ENCODE measurements around the gene TTC7B. TPM values are rescaled to one million over a fixed set of nuclear protein-coding genes. Genes with fewer than 3 reads are reported as not detected.

The TTC7B gene
- total RNA-seq, 1 donor from 2014 or later: 20.6 TPM

DNA sequence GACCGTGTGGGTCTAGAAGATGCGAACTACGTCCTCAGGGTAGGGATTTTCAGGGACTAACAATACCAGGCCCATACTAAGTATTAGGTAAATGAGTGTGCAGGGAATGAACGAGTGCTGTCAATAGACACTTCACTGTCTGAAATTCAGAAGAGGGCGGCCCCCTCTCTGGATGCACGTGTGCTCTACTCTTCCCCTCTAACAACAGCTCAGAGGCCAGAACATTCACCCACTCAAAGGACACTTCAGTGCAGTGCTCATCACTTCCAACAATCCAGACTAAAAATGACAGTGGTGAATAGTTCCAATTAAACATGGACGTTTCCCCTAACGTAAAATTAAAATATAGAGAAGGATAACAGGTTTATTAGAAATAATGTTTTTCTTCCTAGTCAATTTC lies 219.5 kb downstream of the TTC7B start:
- Mint-ChIP-seq H3K27me3 (ENCODE audit: insufficient read depth, low read depth) (peaks cover 2% of the 10 kb centered on the region), H3K4me1 (peaks cover 23% of the 10 kb centered on the region), H3K9me3 (no peaks in the 10 kb centered on the region), H3K4me3 (no peak overlapping the region), H3K36me3 (peaks cover 2% of the 10 kb centered on the region), H3K27ac (no peak overlapping the region)
- no peak for DNase-seq (ENCODE audit: low spot score)
- Histone ChIP-seq H3K9ac (no peak overlapping the region), H3K4me1 (peaks cover 11% of the 10 kb centered on the region), H3K27me3 (no peaks in the 10 kb centered on the region), H3K9me3 (ENCODE audit: low read depth) (no peaks in the 10 kb centered on the region), H4K20me1 (ENCODE audit: low read depth) (no peaks in the 10 kb centered on the region), H3K4me2 (no peak overlapping the region), H3K79me2 (ENCODE audit: low read depth) (no peaks in the 10 kb centered on the region), H3F3A (ENCODE audit: low read depth) (no peaks in the 10 kb centered on the region), H3K4me3 (no peak overlapping the region), H3K27ac (no peak overlapping the region), H3K36me3 (no peaks in the 10 kb centered on the region), H2AFZ (replicated peaks) (no peak overlapping the region)
- TF ChIP-seq EZH2 (IDR thresholded peaks at IDR 0.05) (no peak), EZH2phosphoT487 (IDR thresholded peaks at IDR 0.05) (no peak)
- TF ChIP-seq, protein P1, sequence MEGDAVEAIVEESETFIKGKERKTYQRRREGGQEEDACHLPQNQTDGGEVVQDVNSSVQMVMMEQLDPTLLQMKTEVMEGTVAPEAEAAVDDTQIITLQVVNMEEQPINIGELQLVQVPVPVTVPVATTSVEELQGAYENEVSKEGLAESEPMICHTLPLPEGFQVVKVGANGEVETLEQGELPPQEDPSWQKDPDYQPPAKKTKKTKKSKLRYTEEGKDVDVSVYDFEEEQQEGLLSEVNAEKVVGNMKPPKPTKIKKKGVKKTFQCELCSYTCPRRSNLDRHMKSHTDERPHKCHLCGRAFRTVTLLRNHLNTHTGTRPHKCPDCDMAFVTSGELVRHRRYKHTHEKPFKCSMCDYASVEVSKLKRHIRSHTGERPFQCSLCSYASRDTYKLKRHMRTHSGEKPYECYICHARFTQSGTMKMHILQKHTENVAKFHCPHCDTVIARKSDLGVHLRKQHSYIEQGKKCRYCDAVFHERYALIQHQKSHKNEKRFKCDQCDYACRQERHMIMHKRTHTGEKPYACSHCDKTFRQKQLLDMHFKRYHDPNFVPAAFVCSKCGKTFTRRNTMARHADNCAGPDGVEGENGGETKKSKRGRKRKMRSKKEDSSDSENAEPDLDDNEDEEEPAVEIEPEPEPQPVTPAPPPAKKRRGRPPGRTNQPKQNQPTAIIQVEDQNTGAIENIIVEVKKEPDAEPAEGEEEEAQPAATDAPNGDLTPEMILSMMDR (IDR thresholded peaks at IDR 0.05): no peak

DNA sequence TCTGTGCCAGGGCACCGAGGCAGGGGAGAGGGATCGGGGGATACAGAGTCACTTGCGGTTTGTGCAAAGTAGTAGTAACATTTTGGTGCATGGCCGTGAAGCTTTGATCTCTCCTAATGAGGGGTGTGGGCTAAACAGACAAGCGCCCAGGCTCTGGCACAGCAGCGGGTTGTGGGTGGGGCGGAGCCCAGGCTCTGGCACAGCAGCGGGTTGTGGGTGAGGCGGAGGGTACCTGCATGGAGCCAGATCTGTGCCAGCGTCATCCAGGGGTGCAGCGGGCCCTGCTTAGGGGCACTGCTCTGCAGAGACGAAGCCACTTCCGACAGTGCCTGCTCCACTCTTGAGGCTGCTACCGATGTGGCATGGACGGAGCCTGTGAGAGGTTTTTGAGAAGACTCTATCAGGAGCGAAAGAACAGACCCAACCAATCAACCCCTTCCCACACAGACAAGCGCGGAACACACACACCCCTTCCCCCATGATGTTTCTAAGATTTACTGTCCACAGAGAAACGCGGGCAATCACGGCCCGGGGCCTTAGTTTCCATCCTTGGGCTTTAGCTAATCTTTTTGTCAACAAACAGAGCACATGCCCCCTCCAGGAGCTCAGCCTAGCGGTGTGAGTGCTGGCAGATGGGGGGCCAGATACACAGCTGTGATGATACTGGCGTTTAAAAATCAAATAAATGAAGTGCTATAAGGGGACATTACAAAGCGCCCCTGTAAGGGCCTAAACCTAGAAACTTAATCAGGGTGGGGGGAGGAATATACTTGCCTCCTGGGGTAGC lies 222.8 kb downstream of the TTC7B start:
- Mint-ChIP-seq H3K4me3 (no peak overlapping the region), H3K36me3 (peaks cover 2% of the 10 kb centered on the region), H3K27ac (peak overlapping the region; percentile 44), H3K4me1 (peaks cover 10% of the 10 kb centered on the region), H3K9me3 (no peaks in the 10 kb centered on the region), H3K27me3 (ENCODE audit: insufficient read depth, low read depth) (peaks cover 2% of the 10 kb centered on the region)
- H3K79me2 ChIP-seq (ENCODE audit: low read depth): no peaks in the 10 kb centered on the region
- peak overlapping the region; percentile 26 for H2AFZ ChIP-seq (replicated peaks)
- no peak overlapping the region for H3K4me2 ChIP-seq
- H3K27me3 ChIP-seq: no peaks in the 10 kb centered on the region
- H4K20me1 ChIP-seq (ENCODE audit: low read depth): no peaks in the 10 kb centered on the region
- no peaks in the 10 kb centered on the region for H3F3A ChIP-seq (ENCODE audit: low read depth)
- no peak overlapping the region for H3K4me3 ChIP-seq
- no peak for DNase-seq (ENCODE audit: low spot score)
- TF ChIP-seq EZH2 (IDR thresholded peaks at IDR 0.05): no peak
- no peak for TF ChIP-seq EZH2phosphoT487 (IDR thresholded peaks at IDR 0.05)
- TF ChIP-seq, protein P1 (IDR thresholded peaks at IDR 0.05): no peak
- H3K27ac ChIP-seq: no peak overlapping the region
- H3K9me3 ChIP-seq (ENCODE audit: low read depth): no peaks in the 10 kb centered on the region
- peaks cover 11% of the 10 kb centered on the region for H3K4me1 ChIP-seq
- H3K9ac ChIP-seq: no peak overlapping the region
- H3K36me3 ChIP-seq: no peaks in the 10 kb centered on the region

- Mint-ChIP-seq H3K4me1 (peaks cover 10% of the 10 kb centered on the region), H3K9me3 (no peaks in the 10 kb centered on the region)
Measured at GRCh38 chr14:90592655-90593054, 223.6 kb downstream of the TTC7B start.

More at GRCh38 chr14:90592655-90593054, 223.6 kb downstream of the TTC7B start:
- no peak for TF ChIP-seq EZH2 (IDR thresholded peaks at IDR 0.05)
- TF ChIP-seq, protein P1 (IDR thresholded peaks at IDR 0.05): no peak
- TF ChIP-seq EZH2phosphoT487 (IDR thresholded peaks at IDR 0.05): no peak
- Mint-ChIP-seq H3K4me3 (no peak overlapping the region), H3K36me3 (peaks cover 2% of the 10 kb centered on the region), H3K27me3 (ENCODE audit: insufficient read depth, low read depth) (peaks cover 2% of the 10 kb centered on the region), H3K27ac (no peak overlapping the region)
- DNase-seq (ENCODE audit: low spot score): no peak
- Histone ChIP-seq H3K27me3 (no peaks in the 10 kb centered on the region), H4K20me1 (ENCODE audit: low read depth) (no peaks in the 10 kb centered on the region), H3K9me3 (ENCODE audit: low read depth) (no peaks in the 10 kb centered on the region), H3K27ac (no peak overlapping the region), H3K4me3 (no peak overlapping the region), H3F3A (ENCODE audit: low read depth) (no peaks in the 10 kb centered on the region), H3K79me2 (ENCODE audit: low read depth) (no peaks in the 10 kb centered on the region), H3K4me1 (peaks cover 11% of the 10 kb centered on the region), H3K36me3 (no peaks in the 10 kb centered on the region), H3K4me2 (no peak overlapping the region), H3K9ac (no peak overlapping the region), H2AFZ (replicated peaks) (no peak overlapping the region)

Measured in neural progenitor cell (in vitro differentiated cells).